Endothelial cell of hepatic sinusoid (primary cell): ENCODE results near the gene MTMR2.

ENCODE experiments used
- in situ Hi-C: cut with HindIII; loops from 2 replicates; pipeline ENCODE4 v1.10.0; 2017; ENCODE audit warnings: low sequenced_read_pairs

MTMR2 gene

DNA sequence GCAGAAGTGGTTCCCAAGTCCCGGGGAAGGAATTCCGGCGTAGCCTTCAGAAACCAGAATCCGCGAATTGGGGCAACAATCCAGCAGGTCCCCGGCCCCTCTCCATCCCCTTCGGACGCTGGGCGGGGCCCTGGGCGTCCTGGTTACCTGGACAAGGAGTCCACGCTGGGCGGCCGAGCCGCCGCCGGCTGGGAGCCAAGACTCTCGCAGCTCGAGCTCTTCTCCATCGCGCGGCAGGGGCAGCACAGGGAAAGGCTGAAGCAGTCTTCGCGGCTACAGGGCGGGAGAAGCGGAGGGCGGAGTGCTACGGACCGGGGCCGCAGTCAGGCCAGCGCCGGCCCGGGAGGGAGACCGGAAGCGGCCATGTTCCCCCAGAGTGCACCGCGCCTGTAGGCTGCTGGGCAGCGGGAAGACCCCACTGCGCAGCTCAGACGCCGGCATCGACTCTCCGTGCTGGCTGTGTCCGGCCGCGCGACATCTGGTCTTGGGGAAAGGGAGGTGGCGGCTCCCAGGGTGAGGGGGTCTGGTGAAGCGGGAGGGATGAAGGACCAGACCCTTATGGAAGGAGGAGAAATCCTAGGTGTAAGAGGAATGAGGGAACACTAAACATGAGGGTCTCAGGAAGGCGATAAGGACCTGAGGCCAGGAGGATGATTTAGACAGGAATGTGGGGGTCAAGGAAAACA, at the start of gene MTMR2:
MTMR2 (minus strand) TSS at position 380 of the 686 bp plus-strand sequence; CDS start at position 227, 153 bp downstream.
- in situ Hi-C loops: no loop called here

- in situ Hi-C loops: no loop called here
These were observed 48.2 kb upstream of the MTMR2 start for GRCh38 chr11:95972060-95972459.

- in situ Hi-C loops: no loop called here
These were observed 44.7 kb upstream of the MTMR2 start for GRCh38 chr11:95968585-95968984.

DNA sequence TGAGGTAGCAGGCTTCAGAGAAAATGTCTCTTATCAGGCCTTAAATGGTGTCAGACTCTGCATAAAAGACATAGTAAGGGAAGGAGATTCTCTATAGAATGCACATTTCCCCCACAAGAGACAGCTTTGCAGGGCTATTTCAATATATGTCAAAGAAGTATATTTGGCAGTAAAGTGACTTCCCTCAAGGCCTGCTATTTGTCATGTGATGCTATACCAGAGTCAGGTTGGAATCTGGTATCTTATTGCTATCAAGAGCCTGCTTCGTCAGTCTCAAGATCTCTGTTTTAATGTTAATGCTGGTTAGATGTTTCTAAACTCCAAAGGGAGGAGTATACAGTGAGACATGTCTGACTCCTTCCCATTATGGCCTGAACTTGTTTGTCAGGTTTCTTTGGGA, 40.4 kb upstream of the MTMR2 start:
- in situ Hi-C loops: no loop called here

DNA sequence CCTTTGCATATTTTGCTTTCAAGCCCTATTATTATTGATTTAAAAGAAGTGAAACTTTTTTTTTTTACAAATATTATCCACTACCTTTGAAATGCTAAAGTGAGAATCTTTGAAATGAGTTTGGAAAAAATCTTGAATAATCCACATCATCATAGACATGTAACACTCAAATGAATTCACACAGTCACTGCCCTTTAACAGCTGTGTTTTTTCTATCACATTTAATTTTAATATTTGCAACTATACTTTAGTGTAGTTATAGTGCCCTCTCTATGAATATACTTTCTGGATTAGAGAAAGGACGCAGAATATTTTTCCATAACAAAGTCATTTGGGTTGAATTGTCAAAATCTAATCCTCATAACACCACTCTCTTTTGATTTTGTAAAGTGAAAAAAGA, 37.9 kb upstream of the MTMR2 start:
- in situ Hi-C loops: no loop called here

- in situ Hi-C loops: no loop called here
These were observed 27.0 kb upstream of the MTMR2 start for GRCh38 chr11:95950905-95951304.

GRCh38 chr11:95948637-95949036, 24.7 kb upstream of the MTMR2 start:
- in situ Hi-C loops: loop anchor here (25.0 kb wide), 1 partner anchor 111 kb away; no protein-coding TSS in a partner anchor

GRCh38 chr11:95944623-95945022, 20.7 kb upstream of the MTMR2 start:
- in situ Hi-C loops: loop anchor here (25.0 kb wide), 1 partner anchor 107 kb away; no protein-coding TSS in a partner anchor

- in situ Hi-C loops: loop anchor here (25.0 kb wide), 1 partner anchor 106 kb away; no protein-coding TSS in a partner anchor
These were observed 19.6 kb upstream of the MTMR2 start for GRCh38 chr11:95943546-95943945.

DNA sequence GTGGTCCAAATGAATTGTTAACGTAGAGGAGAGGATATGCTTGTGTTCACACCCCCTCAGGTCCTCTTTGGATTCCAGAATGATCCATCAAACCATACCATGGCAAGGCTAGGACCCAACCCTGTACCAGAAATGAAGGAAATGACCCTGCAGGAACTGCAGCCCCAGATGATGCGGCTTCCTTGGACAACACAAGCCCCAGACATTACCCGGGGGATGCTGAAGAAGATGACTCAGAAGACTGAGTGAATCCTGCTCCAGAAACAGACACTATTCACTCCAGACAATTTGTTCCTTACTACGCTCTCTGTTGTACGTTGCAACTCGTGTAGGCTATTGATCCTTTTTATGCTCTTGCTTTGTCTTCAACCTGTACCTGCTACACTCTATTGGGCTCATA, 15.2 kb upstream of the MTMR2 start:
- in situ Hi-C loops: loop anchor here (25.0 kb wide), 1 partner anchor 102 kb away; no protein-coding TSS in a partner anchor

GRCh38 chr11:95937358-95937757, 13.5 kb upstream of the MTMR2 start:
- in situ Hi-C loops: loop anchor here (25.0 kb wide), 1 partner anchor 100 kb away; no protein-coding TSS in a partner anchor

DNA sequence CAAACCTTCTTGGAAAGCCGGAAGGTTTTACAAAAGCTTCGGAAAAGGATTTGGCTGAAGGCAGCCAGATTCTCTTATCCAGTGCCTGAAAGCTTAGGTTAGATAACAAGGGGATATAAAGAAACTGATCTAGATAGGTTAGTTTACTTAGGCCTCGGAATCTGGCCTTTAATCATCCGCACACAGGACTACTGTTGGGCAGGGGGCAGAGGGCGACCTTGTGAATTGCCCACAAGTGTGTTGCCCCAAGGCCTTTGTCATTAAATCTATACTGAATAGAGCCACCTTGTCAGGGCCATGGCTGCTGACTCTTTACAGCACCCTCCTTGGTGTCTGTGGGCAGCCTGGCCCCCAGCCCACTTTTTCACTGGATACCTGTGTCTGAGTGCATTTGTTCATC, 9.7 kb upstream of the MTMR2 start:
- in situ Hi-C loops: loop anchor here (5.0 to 25.0 kb wide), 2 partner anchors 44 to 96 kb away; no protein-coding TSS in a partner anchor

GRCh38 chr11:95931916-95932315, 8.0 kb upstream of the MTMR2 start:
- in situ Hi-C loops: loop anchor here (5.0 to 25.0 kb wide), 2 partner anchors 45 to 95 kb away; no protein-coding TSS in a partner anchor

- in situ Hi-C loops: loop anchor here (5.0 to 25.0 kb wide), 2 partner anchors 46 to 94 kb away; no protein-coding TSS in a partner anchor
These were observed 7.0 kb upstream of the MTMR2 start for GRCh38 chr11:95930948-95931347.

DNA sequence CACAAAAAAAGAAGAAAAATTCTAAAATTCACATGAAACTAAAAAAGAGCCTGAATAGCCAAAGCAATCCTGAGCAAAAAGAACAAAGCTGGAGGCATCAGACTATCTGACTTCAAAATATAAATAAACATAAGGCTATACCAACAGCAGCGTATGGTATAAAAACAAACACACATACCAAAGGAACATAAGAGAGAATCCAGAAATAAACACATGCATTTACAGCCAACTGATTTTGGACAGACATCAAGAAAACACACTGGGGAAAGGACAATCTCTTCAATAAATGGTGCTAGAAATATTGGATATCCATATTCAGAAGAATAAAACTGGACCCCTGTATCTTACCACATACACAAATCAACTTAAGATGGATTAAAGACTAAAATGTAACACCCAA, 2.8 kb upstream of the MTMR2 start:
- in situ Hi-C loops: loop anchor here (25.0 kb wide), 1 partner anchor 89 kb away; no protein-coding TSS in a partner anchor

- in situ Hi-C loops: loop anchor here (25.0 kb wide), 1 partner anchor 88 kb away; no protein-coding TSS in a partner anchor
These were observed 1.1 kb upstream of the MTMR2 start for GRCh38 chr11:95925011-95925410.

- in situ Hi-C loops: no loop called here
These were observed 480 bp upstream of the MTMR2 start for GRCh38 chr11:95924414-95924760.

DNA sequence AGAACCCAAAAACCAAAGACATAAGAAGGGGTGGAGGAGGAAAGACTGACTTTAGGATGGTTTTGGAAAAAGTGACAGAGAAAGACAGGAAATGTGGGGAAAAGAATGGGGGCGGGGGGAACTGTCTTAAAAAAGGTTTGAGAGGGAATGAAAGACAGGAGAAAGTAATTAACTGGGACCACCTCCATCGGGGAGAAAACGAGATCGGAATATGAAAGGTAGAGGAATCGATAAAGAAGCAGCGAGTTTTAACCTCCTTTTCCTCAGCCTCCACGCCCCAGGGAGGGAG, 524 bp downstream of the MTMR2 start:
- in situ Hi-C loops: no loop called here

DNA sequence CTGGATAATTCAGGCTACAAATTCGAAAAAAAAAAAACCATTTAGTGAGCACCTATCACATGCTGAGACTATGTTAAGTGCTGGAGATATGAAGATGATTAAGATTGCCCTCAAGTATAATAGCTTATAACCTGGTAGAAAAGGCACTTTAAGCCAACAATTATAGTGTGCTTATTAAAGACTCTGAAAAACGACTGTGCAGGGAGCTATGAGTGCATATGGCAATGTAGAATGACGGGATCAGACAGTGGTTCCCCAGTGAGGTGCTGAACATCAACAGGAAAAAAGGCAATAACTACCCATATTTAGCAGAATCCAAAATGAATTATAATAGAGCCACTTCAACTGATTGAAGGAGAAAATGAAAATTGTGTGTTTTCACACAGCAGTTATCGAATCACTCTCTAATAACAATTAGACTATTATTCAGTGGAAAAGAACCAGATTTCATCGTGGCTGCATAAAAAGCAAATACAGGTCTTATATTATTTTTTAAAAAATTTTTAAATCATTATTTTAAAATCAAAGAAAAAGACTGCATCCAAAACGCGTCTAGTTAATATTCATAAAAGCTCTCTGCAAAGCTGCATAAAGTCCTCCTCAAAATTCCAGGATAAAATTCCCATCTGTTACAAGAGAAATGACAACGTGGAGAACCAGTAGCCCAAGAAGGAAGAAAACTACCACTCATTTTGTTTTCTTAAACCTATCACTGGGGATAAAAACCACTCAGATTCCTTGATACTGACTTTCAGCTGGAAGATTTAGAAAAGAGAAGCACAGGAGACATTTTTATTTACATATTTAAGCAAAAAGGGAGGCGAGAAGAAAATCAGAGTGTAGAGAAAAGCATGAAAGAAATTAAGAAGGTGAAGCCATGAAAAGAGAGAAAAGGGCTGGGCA, 1.1 kb downstream of the MTMR2 start:
- in situ Hi-C loops: no loop called here

DNA sequence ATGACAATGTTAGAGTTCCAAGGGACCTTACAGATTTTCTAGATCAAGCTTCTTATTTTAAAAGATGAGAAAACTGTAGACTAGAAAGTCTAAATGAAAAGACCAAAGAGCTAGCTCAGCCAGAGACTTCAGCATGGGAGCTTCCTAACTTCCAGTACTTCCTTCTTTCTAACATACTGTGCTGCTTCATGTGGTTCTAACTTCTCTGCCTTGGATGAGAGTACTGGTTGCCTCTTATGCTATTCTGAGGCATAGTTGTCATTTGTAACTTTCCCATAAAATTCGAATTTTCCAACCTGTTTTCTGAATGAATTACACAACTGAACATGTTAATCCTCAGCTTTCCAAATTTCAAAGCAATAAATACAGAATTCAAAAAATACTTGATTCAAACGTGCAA, 1.8 kb downstream of the MTMR2 start:
- in situ Hi-C loops: no loop called here

DNA sequence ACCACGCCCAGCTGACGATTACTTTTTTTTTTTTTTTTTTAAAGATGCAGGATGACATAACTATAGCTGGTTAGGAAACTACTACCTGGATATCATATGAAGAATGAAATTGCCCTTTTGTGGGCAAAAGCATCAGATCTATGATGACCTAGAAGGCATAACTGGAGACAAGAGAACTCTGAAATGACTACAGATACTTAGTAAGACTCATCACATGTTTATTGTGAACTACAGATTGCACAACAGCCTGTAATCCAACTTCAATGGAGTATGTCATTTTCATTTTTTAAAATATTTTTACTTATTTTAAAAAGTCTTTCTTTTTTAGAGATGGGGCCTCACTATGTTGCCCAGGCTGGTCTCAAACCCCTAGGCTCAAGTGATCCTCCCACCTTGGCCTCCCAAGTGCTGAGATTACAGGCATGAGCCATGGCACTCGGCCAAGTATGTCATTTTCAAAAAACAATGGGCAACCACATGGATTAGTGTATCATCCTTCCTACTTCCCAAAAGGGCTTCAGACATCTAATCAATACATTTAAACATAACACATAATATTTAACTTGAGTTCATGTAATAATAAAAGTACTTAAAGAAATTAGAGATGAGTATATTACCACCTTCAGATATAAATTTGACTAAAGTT, 3.3 kb downstream of the MTMR2 start:
- in situ Hi-C loops: no loop called here
